Kidney capillary endothelial cell (primary cell): ENCODE results near the gene TNNT3.

Experiments
- DNase-seq: peaks from one replicate; pipeline ENCODE4 v3.0.0-alpha.2; 2018; ENCODE audit warnings: low spot score

TNNT3 gene

DNA sequence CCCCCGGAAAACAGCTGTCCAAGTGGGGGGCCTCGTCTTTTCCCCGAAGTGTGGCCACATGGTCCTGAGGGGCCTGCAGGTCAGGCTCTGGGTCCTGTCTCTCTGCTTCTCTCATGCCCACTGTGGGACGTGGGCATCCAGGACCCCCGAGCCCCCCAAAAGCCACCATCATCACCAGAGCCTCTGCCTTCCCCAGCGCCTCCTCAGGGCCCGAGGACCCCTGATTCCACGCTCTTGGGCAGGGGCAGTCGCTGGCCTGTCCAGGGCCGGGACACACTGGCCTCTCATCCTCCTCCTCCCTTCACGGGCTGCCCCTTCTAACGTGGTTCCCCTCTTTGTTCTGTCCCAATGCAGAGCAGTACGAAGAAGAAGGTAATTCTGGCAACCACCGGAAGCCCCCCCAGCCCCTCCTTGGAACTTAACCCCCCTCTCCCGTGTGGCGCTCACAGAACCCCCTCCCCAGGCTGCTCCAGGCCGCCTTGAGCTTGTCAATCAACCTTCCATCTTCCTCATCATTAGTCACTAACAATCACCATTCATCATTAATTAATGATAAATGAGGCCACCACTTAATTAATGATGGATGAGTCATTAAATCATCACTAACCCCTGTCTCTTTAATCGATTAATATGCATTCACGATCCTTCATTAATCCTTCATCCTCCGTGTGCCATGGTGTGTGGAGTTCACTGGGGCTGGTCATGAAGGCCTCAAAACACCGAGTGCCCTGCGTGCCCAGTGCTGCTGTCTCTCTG is 3.9 kb downstream of the TNNT3 start:
- DNase-seq = no peak

DNA sequence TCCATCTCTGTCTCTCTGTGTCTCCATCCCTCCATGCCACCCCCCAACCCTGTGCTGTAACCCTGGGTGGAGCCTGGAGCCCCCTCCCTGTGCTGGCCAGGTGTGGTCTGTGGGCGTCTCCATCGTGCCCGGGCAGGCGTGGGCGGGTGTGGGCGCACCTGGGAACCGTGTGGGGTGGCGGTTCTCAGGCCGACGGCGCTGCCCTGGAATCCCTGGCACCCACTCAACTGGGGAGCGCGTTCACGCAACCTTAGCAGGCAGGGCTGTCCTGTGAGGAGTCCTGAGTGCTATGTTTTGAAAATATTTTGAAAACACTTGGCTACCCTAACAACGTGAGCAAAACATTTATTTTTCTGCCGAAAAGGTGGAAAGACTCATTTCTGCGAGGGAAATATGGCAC is 4.7 kb downstream of the TNNT3 start:
- DNase-seq = no peak

DNA sequence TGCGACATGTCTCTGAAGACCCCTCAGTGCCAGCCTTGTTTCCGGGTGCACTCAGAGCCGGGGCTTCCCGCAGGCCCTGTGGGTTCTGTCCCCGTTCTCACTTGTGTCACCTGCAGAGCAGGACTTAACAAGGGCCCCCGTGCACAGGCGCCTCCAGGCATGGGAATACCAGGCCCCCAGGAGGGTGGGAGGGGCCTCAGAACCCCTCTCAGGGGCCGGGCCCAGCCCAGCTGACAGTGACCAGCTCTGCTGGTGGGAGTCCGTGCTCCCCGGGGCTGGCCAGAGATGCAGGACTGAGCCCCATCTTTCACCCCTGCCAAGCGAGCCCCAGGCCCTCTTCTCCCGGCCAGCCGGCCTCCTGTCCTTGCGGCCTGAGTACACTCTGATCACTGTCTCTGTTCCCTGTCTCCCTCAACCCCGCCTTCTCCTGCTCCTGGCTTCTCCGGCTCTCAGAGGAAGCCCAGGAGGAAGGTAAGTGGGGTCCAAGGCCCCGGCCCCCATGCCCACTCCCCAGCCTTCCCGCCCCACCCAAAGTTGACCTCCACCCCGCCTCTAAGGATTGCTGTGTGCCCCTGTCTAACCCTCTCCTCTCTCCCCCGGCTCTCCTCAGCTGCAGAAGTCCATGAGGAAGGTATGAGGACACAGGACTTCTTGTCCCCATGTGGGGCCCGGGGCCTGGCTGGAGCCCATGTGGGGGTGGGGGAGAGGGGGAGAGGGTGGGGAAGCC is 5.3 kb downstream of the TNNT3 start:
- no peak for DNase-seq

DNA sequence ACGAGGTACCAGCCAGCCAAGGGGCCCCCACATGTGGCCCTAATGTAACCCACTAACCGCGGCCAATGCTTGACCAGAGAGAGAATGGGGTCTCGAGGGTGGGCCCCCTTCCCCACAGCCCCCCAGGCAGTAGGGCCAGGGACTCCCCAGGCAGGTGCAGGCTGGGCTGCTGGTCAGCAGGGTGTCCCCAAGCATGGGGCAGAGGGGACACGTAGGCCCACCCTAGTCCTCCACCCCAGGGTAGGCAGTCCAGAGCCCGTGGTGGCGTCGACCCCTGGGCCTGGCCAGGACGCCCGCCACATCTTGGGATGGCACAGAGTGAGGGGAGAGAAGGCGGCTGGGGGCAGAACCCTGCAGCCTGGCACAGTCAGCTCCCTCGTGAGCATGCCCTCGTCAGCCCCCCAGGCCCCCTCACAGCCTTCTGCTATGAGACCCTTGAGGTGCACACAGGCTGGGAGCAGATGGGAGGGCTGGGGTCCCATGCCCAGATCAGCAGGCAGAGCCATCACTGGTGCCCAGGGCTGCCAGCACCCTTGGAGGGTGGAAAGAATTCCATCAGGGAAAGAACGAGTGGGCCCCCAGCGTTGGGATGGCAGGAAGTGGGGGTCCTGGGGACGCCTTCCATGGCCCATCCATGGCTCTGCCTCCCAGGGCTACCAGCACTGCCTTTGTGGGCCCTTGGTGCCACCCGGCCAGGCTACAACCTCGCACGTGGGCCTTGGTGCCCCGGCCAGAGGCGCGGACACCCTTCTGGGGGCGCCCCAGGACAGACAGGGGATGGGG is 6.1 kb downstream of the TNNT3 start:
- DNase-seq = no peak

DNA sequence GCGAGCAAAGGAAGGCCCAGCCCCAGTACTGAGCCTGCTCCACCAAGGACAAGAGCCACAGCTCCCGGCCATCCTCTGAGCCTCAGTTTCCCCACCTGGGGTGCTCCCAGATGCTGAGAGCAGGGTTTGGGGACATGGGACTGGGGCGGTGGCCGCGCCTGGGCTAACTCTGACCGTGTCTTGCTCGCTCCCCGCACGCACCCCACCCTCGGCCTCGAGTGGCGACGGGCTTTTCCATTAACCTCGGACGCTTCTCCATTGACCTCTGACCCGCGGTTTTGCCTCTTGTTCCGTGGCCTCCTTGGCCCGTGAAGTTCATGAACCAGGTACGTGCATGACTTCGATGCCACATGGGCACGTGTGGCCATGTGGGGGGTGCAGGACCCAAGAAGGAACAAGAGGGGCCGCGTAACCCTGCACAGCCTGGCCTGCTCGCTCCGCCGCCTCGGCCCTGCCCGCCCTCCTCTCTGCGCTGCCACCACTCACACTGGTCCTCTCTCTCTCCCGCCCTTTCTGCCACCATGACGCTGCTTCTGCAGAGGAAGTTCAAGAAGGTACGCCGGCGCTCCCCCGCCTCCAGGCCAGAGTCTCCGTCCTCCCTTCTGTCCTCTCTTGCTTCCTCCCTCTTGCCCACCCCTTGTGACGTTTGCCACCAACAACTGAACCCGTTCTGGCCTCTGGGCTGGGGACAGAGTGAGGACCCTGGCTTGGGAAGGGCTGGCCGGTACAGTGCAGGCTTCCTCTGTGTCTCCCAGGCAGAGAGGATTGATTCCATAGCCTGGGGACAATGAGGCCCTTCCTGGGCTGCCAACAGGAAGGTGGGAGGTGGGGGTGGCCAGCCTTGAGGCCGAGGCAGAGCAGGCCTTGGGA is 6.9 kb downstream of the TNNT3 start:
- DNase-seq = no peak

DNA sequence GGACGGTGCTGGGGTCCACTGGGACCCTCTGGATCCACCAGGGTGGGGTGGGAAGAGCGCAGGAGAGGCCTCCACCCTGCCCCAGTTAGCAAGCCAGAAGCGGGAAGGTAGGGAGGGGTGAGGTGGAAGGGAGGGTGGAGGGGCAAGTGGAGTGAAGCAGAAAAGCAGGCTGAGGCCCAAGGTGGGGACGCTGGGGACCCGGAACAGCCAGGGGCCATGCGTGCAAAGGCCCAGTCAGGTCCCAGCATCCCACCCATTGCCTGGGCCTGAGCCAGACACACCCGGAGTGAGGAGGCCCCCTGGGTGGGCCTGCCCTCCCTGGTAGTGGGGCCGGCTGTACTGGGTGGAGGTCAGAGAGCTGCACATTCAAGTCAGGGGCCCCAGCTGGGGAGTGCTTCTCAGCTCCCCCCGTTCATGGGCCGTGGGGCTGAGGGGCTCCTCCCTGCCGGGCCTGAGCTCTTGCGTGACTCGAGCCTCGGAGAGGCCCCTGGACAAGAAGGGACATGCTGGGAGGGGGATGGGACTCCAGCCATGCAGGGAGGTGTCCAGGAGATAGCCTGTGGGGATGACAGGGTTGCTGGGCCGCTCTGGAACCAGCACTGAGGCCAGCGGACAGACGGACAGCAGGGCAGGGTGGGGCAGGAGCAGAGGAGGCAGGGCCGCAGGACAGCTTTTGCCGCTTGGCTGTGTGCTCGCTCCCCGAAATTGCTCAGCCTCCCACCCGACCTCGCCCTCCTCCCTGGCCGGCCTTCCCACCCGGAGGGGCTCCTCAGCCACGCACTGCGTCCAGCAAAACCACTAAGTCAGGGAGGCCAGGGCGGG is 7.7 kb downstream of the TNNT3 start:
- DNase-seq = no peak

DNA sequence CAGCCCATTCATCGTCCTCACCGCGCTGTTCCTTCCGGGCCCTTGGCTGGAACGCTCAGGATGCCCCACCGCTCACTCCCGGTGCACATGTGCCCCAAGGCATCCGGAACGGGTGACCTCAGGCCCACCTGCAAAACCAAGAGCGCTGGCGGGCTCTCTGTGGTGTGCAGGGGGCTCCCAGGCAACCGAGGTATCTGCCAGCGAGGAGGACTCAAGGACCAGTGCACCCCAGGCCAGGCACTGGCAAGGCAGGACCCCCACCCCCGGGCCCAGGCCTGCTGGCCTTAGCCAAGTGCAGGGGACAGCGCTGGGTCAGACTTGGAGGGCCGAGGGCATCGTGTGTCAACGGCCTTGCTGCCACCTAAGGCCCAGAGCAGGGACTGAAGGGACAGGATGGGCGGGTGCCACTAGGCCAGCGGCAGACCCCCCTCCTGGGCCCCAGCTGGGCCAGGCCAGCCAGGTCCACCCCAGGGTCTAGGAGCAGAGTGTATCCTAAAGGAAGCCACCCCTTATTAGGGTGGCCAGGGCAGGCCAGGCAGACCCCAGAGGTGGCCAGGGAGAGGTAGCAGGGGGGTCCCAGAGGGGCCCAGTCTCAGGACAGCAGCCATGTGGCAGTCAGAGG is 8.5 kb downstream of the TNNT3 start:
- no peak for DNase-seq

DNA sequence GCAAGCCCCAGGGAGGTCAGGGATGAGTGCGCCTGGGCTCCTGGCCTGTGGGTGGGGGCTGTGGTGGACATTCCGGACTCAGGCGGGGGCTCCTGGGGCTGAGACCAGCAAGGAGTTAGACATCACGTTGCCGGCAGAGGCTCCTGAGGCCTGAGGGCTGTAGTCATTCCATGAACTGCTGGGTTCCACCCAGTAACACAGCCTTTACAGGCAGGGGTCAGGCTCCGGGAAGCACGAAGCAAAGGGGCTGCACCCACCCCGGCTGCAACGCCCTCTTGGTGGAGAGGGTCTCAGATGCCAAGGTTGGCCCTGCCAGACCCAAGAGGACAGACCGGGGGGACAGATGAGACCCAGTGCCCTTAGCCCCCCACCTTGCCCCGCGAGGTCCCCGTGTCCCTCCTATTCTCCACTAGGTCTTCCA is 9.0 kb downstream of the TNNT3 start:
- DNase-seq = no peak

DNA sequence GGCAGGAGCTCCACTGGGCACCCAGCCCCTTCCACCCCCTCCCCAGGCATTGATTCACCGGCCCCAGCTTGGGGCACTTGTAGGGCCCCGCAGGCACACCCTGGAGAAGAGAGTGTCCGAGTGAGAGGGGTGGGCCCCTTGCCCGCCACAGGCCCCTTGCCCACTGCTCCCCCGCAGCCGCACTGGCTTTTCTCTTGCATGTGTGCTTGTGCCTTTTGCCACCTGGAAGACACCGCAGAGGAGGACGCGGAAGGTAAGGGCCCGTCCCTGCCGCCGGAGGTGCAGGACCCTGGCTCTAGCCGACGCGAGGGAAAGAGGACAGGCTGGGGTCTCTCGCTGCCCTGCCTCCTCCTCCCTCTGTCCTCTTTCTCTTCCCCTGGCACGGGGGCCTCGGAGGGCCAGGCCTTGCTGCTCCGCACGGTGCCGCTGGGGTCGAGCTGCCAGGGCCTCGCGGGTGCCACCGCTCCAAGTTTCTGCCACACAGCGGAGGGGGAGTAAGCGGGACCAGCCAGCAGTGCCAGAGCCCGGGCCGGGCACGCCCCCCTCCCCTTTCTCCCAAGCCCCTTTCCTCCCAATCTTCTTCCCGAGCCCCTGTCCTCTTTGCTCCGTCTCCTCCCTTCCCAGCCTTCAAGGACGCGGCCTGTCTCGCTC is 9.5 kb downstream of the TNNT3 start:
- no peak for DNase-seq

DNA sequence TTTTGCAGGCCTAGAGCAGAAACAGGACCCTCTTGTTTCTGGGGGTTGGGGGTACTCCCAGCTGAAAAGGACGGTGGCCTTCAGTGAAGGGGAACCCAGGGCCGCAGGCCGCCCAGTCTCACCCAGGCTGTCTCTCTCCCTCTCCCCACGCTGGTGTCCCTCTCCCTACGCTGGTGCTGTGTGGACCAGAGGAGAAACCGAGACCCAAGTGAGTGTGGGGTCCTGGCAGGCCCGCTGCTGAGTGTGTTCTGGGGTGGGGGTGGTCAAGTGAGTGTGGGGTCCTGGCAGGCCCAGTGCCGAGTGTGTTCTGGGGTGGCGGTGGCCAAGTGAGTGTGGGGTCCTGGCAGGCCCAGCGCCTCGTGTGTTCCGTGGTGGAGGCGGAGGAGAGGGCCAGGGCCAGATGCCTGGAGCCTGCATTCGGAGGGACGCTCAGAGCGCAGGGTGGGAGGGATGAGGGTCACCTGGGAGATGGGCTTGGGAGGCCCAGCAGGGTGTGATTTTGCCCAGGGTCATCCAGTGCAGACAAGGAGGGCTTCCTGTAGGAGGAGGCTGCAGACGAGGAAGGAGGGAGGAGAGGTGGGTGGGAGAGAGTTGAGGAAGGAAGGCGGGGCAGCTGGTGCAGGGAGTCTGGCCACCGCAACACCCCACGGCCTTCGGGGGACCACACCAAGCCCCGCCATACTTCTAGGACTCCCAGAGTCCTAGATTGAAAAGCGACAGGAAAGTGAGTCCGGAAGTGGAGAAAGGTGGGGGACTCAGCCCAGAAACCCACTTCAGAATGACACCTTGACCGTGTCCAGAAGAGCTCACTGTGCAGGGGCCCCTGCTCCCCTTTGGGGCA is 10.3 kb downstream of the TNNT3 start:
- DNase-seq = no peak

DNA sequence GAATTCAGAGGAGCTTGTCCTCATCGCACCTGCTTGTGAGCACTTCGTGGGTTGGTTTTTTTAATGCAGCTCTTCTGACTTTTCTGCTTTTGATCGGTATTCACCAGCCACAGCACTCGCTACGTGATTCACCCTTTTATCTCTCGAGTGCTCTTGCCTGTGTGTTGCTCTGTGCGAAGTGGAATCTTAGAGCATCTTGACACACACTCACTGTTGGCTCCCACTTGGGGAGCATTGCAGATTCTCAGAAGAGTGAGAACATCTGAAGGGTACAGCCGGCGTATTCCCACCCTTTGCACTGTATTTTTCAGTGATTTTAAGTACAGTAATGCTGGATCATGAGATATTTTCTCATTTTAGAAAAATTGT is 10.9 kb downstream of the TNNT3 start:
- DNase-seq = no peak

DNA sequence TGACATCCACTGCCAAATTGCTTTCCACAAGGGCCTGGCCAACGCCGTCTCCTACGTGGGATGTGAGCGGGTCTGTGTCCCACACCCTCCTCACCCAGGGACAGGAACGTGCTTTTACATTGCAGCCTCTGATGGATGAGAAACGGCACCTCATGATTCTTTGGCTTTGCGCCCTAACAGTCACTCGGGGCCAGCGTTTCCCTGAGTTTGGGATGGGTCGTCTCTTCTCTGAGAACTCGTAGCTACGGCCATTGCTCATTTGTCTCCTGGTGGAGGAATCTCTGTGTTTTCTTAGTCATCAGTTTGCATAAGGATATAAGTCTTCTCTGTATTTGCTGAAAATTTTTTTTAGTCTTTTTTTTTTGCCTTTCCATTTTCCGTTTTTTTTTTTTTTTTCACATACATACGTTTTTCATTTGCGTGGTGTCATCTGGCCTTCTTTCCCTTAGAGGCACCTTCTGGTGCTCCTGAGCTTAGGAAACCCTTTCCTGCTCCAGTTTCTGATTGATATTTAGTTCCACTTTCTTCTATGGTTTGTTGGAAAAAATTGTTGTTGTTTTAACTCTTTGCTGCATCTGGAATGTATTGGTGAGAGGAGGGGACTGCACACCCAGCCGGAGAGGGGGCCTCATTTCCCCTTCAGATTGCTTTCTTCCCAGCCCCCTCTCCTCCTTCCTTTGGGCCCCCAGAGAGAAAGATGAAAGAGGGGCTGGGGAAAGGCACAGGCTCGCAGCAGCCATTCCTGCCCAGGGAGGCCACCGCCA is 12.0 kb downstream of the TNNT3 start:
- no peak for DNase-seq

DNA sequence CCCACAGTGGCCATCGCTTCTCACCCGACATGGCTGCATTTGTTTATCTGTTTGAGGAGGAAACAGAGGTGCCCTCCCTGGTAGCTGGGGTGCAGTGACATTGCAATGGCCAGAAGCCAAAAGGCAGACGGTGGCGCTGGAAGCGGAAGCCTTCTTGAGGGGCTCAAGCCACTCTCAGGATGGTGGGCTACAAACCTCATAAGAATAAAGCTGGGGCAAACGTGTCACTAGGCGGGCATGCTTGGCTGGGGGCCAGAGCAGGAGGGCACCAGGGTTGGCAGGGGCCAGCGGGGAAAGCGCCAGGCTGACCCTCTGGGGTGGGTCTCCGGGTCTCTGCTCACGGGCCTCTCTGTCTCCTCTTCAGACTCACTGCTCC is 12.6 kb downstream of the TNNT3 start:
- DNase-seq = no peak

DNA sequence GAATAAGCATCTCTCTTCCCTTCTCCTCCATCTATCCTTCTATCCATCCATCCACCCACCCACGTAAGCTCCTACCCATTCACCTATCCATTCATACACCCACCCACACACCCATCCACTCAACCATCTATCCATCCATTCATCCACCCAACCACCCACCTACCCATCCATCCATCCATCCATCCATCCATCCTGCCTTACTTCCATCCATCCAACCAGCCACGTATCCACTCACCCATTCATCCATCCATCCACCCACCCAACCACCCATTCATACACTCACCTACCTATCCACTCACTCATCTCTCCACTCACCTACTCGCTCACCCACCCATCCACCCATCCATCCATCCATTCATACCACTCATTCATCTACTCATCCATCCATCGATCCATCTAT is 13.2 kb downstream of the TNNT3 start:
- DNase-seq = no peak

DNA sequence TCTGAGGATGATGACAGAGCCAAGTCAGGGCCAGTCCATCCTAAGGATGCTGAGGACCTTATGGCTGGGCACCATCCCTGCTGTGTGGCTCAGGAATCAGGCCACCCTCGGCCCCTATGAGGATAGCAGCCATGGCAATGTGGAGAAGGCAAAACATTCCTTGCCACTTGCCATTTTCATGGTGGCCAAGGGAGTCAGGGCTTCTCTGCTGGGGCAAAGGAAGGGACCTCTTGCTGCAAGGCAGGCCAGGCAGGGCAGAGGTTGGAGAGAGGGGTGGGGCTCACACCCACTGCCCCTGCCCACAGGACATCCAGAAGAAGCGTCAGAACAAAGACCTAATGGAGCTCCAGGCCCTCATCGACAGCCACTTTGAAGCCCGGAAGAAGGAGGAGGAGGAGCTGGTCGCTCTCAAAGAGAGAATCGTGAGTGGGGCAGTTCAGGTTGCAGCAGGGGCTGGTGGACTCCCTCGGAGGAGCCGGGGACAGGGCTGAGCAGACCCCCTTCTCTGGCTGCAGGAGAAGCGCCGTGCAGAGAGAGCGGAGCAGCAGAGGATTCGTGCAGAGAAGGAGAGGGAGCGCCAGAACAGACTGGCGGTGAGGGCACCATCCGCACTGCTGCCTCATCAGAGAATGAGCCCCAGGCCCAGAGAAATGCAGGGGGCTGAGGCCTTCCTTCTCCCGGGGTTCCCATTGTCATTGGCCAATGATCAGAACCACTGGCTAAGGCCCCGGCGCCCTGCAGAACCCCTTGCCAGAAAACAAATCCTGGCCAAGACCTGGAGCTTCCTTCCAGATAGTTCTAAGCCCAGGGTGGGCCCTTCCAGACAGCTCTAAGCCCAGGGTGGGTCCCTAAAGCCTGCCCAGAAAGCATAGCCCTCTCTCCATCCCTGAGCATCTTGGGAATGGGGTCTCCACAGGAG is 14.2 kb downstream of the TNNT3 start:
- DNase-seq = no peak

DNA sequence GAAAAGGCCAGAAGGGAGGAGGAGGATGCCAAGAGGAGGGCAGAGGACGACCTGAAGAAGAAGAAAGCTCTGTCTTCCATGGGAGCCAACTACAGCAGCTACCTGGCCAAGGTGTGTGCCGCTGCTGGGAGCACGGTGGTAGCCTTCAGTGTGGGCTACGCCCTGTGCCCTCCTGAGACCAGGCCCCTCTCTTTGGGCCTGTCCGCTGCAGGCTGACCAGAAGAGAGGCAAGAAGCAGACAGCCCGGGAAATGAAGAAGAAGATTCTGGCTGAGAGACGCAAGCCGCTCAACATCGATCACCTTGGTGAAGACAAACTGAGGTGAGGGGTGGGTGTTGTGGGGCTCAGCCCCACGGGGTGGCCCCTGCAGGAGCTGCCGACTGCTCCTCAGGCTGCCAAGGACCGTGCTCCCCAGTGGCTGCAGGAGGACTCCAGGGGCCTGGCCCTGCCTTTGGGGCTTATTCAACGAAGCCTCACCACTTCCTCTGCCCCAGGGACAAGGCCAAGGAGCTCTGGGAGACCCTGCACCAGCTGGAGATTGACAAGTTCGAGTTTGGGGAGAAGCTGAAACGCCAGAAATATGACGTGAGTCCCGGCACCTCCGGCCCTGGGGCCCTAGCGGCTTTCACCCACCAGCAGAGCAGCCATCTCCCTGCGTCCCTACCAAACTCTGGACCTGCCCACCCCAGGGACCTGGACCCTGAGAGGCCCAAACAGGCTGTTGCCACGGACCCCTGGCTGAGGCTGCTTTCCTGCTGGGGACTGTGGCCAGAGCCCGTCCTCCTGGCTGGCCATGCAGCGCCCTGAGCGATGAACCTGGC is 15.0 kb downstream of the TNNT3 start:
- no peak for DNase-seq
